Fibroblast of pulmonary artery (primary cell): ENCODE results near the gene CCSAP.

Experiments
- DNase-seq: peaks from one replicate; pipeline ENCODE4 v3.0.0-alpha.2; 2010; ENCODE audit warnings: low read depth
- H3K4me3 ChIP-seq: replicated peaks from 2 replicates; pipeline ENCODE4 v1.5.1; 2011; ENCODE audit warnings: low read depth, mild to moderate bottlenecking, control low read depth, low read length, moderate library complexity
- CTCF ChIP-seq: IDR thresholded peaks from 2 replicates; pipeline ENCODE4 v1.5.1; 2011; ENCODE audit warnings: mild to moderate bottlenecking, control low read depth, low read length, inconsistent platforms; ENCODE audit errors: missing control alignments

The CCSAP gene

GRCh38 chr1:229316166-229316565, 26.7 kb downstream of the CCSAP start:
- DNase-seq: no peak

DNA sequence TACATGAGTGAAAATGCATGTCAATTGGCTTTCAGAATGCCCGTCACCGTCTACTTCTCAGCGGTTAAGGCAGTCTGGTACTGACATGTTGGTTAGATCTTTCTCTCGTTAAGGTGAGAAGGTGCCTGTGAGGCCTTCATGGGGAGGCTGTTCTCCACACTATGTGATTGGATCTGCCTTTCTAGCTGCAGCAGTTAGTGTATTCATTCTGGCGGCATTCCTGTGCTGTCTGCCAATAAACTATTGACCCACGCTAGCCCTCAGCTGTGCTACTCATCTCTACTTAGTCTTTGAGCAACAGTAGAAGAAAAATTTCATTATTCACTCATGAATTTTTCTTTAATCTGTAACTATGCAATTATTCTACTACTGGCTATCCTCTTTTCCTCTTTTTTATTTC, 32.0 kb downstream of the CCSAP start:
- TF ChIP-seq CTCF: no peak
- H3K4me3 ChIP-seq: no peak overlapping the region
- no peak for DNase-seq

More at GRCh38 chr1:229316166-229316565, 26.7 kb downstream of the CCSAP start:
- H3K4me3 ChIP-seq: no peak overlapping the region
- no peak for TF ChIP-seq CTCF

DNA sequence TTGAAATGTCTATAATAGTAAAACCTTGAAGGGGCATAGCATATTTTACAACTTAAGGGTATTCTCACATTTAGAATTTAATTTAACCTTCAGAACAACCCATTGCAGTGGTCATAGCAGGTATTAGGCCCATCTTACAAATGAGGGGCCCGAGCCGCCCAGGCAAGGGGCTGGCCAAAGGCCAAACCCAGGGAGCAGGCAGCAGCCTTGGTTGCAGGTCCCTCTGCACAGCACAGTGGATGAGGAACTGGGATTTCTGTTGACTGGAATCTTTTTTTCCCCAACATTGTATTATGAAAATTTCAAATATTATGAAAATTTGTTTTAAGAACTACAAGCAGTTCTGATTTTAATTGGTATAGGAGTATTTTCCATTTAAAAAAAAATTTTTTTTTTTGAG, 33.2 kb downstream of the CCSAP start:
- TF ChIP-seq CTCF: no peak
- no peak for DNase-seq
- no peak overlapping the region for H3K4me3 ChIP-seq

GRCh38 chr1:229309074-229309473, 33.8 kb downstream of the CCSAP start:
- no peak for DNase-seq
- no peak for TF ChIP-seq CTCF
- H3K4me3 ChIP-seq: no peak overlapping the region

DNA sequence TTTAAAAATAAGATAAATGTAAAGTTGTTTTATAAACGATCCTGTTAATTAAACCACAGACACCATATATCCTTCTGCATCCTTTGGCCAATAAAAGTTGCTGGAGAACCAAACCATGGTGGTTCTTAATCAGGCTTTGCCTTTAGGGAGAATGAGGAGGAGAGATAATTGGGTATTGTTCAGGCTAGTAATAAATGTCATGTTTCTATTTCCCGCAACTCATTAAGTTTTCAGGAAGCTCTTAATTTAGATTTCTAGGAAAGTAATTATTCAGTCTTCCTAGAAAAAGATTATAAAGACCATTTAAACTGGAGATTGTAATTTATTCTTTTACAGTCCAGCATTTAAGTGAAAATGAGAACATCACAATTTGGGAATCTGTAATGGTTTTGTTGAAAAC, 37.5 kb downstream of the CCSAP start:
- no peak for TF ChIP-seq CTCF
- no peak for DNase-seq
- no peak overlapping the region for H3K4me3 ChIP-seq

DNA sequence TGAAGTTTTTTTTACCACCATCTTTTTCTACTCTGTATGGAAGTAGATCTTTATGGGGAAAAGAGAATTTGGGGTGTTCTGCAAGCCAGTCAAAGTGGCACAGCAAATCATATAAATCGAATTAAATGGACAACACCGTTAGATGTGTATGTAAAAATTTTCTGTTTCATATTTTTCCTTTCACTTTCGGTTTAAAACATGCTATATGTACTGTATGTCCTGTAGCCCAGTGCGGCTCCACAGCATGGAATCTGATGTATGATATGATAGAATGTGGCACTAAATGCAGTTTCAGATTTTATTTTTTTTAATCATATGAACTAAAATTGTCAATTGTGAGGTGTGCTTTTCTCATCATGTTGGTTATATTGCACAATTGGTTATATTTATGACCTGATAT, 39.0 kb downstream of the CCSAP start:
- DNase-seq: no peak
- H3K4me3 ChIP-seq: no peak overlapping the region
- TF ChIP-seq CTCF: no peak

GRCh38 chr1:229302740-229303139, 40.1 kb downstream of the CCSAP start:
- TF ChIP-seq CTCF: no peak
- no peak overlapping the region for H3K4me3 ChIP-seq
- DNase-seq: no peak
